Left lung (tissue), 10 donors: Measurements from ENCODE around the gene SMIM38. TPM values are rescaled to one million over a fixed set of nuclear protein-coding genes. Genes with fewer than 3 reads are reported as not detected.

Experiments used
- ATAC-seq: fragments of 200-7000 bp; cut with Tn5 transposase; one replicate; pipeline ENCODE4 v1.9.1; 2020; ENCODE audit warnings: moderate library complexity
- DNase-seq, 4 donors: peaks; one replicate each; pipeline ENCODE4 v3.0.0-alpha.2; 2013 to 2020
- H3K27ac ChIP-seq, 2 donors: fragments of 200-600 bp; sonication (generic) in 1 of 2; one replicate each; pipeline versions ENCODE4 v1.5.0 to v1.8.0; 2020 to 2021
- H3K27me3 ChIP-seq, 2 donors: fragments of 200-600 bp; sonication (generic) in 1 of 2; one replicate each; pipeline versions ENCODE4 v1.5.0 to v1.8.0; 2020 to 2021
- H3K36me3 ChIP-seq, 2 donors: fragments of 200-600 bp; sonication (generic) in 1 of 2; one replicate each; pipeline versions ENCODE4 v1.5.0 to v1.8.0; 2020 to 2021
- H3K4me1 ChIP-seq, 2 donors: fragments of 200-600 bp; one replicate each; pipeline ENCODE4 v1.8.0; 2021
- H3K4me3 ChIP-seq, 2 donors: fragments of 200-600 bp; sonication (generic) in 1 of 2; one replicate each; pipeline versions ENCODE4 v1.5.0 to v1.8.0; 2020 to 2021; ENCODE audit warnings: mild to moderate bottlenecking in 1 of 2
- H3K9me3 ChIP-seq, 2 donors: fragments of 200-600 bp; sonication (generic) in 1 of 2; one replicate each; pipeline versions ENCODE4 v1.5.0 to v1.8.0; 2020 to 2021
- CTCF ChIP-seq, 2 donors: fragments of 200-600 bp; sonication (generic) in 1 of 2; IDR thresholded peaks; one replicate each; pipeline versions ENCODE4 v1.5.0 to v1.8.0; 2021; ENCODE audit warnings: antibody characterized with exemption in 2 of 2
- intact Hi-C, 2 donors: fragments of 100-400 bp; cut with DNase I; formaldehyde crosslinking; loops; one replicate each; pipeline versions ENCODE4 v1.11.2 to v1.14.2; 2022
- polyA plus RNA-seq, 6 donors: library from polyadenylated mRNA; unstranded; fragments of 120-200 nt; gene quantifications; one replicate each; pipeline ENCODE4 v1.2.1, GENCODE V29; 2013; ENCODE audit not compliant: insufficient read length in 6 of 6
- total RNA-seq, 2 donors: library from RNA; stranded (reverse); fragmentation: NEBNext Ultra II Directional; extraction: Animal tissue kit (Norgen Biotek cat#: 25700); gene quantifications; one replicate each; pipeline ENCODE4 v1.2.1, GENCODE V29; 2021
- donor health status: DM: no; HTN: yes; CAD: no.
- donor health status: DM: no; HTN: no; CAD: no.

SMIM38 gene
- total and polyA plus RNA-seq, 8 donors, result 0.09 to 1.3 (median 0.68) TPM

GRCh38 chr11:69156673-69157155, 979 bp downstream of the SMIM38 start:
- H3K4me3 ChIP-seq, result no peak overlapping the region
- peak in 1 of 4 donors; percentile 33 for DNase-seq
- peaks cover 9 to 17% of the 10 kb centered on the region in 2 donors for H3K4me1 ChIP-seq
- peak; percentile 86 for ATAC-seq
- TF ChIP-seq CTCF (IDR thresholded peaks at IDR 0.05), result no peak
- no peak overlapping the region for H3K27ac ChIP-seq
- intact Hi-C loops, result no loop called here
- H3K27me3 ChIP-seq, result peaks cover 0 to 12% of the 10 kb centered on the region in 2 donors
- H3K9me3 ChIP-seq, result no peaks in the 10 kb centered on the region
- H3K36me3 ChIP-seq, result no peaks in the 10 kb centered on the region

- no peak for TF ChIP-seq CTCF (IDR thresholded peaks at IDR 0.05)
- Histone ChIP-seq H3K9me3 (no peaks in the 10 kb centered on the region), H3K4me3 (no peak overlapping the region), H3K36me3 (no peaks in the 10 kb centered on the region), H3K4me1 (peaks cover 9 to 17% of the 10 kb centered on the region in 2 donors), H3K27me3 (peaks cover 0 to 12% of the 10 kb centered on the region in 2 donors), H3K27ac (no peak overlapping the region)
- intact Hi-C loops, result no loop called here
- peak in 2 of 4 donors; percentile 72 to 90 for DNase-seq
- peak; percentile 59 for ATAC-seq
These were observed 1.6 kb downstream of the SMIM38 start for GRCh38 chr11:69157156-69157821.

- no peak for TF ChIP-seq CTCF (IDR thresholded peaks at IDR 0.05)
- Histone ChIP-seq H3K4me3 (no peak overlapping the region), H3K27ac (no peak overlapping the region), H3K4me1 (peaks cover 9 to 17% of the 10 kb centered on the region in 2 donors), H3K9me3 (no peaks in the 10 kb centered on the region), H3K36me3 (no peaks in the 10 kb centered on the region), H3K27me3 (peaks cover 0 to 12% of the 10 kb centered on the region in 2 donors)
- no peak for DNase-seq
- intact Hi-C loops, result no loop called here
- no peak for ATAC-seq
These were observed 2.1 kb downstream of the SMIM38 start for GRCh38 chr11:69157822-69158231.

GRCh38 chr11:69158301-69159149, 2.8 kb downstream of the SMIM38 start:
- Histone ChIP-seq H3K27me3 (peaks cover 0 to 12% of the 10 kb centered on the region in 2 donors), H3K4me3 (no peak overlapping the region), H3K9me3 (no peaks in the 10 kb centered on the region), H3K27ac (no peak overlapping the region), H3K4me1 (peaks cover 9 to 17% of the 10 kb centered on the region in 2 donors), H3K36me3 (no peaks in the 10 kb centered on the region)
- intact Hi-C loops, result no loop called here
- DNase-seq (no peak), ATAC-seq (no peak)
- no peak for TF ChIP-seq CTCF (IDR thresholded peaks at IDR 0.05)
